Measurements from ENCODE around the gene HJURP. TPM values are rescaled to one million over a fixed set of nuclear protein-coding genes. Genes with fewer than 3 reads are reported as not detected.

HJURP gene
- total and polyA plus RNA-seq, 9 of the 15 experiments (the other 6 are each of a cell fraction or from before 2014, with no cell fraction given): 13.8 to 102 (median 28.3) TPM

DNA sequence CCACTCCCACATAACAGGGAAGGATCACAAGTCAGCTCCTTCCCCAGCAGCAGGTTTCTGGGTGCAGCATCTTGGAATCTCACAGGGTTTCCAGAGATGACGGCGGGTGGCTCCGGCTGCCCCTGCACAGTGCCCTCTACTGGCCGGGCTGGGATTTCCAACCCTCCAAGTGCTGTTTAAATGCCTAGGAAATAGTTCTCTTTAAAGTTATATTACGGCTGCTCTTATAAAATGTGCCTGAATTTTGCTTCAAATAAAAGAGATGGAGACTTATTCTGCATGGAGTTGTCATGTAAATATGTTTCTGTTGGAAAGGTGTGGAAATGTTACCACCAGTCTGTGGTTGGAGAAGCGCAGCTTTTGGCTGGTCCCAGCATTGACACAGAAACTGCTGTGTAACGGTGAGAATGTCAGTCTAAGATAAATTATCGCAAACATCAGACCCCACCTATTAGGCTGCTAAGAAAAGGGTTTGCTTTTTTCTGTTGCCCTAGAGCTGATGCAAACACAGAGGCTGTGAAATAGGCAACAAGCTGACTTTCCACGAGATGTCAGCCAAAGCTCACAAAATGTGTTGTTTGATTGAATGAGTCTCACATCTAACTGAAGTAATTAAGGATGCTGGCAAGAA is 3.3 kb upstream of the HJURP start (continued):
- TF ChIP-seq, protein P1, sequence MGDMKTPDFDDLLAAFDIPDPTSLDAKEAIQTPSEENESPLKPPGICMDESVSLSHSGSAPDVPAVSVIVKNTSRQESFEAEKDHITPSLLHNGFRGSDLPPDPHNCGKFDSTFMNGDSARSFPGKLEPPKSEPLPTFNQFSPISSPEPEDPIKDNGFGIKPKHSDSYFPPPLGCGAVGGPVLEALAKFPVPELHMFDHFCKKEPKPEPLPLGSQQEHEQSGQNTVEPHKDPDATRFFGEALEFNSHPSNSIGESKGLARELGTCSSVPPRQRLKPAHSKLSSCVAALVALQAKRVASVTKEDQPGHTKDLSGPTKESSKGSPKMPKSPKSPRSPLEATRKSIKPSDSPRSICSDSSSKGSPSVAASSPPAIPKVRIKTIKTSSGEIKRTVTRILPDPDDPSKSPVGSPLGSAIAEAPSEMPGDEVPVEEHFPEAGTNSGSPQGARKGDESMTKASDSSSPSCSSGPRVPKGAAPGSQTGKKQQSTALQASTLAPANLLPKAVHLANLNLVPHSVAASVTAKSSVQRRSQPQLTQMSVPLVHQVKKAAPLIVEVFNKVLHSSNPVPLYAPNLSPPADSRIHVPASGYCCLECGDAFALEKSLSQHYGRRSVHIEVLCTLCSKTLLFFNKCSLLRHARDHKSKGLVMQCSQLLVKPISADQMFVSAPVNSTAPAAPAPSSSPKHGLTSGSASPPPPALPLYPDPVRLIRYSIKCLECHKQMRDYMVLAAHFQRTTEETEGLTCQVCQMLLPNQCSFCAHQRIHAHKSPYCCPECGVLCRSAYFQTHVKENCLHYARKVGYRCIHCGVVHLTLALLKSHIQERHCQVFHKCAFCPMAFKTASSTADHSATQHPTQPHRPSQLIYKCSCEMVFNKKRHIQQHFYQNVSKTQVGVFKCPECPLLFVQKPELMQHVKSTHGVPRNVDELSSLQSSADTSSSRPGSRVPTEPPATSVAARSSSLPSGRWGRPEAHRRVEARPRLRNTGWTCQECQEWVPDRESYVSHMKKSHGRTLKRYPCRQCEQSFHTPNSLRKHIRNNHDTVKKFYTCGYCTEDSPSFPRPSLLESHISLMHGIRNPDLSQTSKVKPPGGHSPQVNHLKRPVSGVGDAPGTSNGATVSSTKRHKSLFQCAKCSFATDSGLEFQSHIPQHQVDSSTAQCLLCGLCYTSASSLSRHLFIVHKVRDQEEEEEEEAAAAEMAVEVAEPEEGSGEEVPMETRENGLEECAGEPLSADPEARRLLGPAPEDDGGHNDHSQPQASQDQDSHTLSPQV (IDR thresholded peaks at IDR 0.05): 0 out of 2 replicates have a peak, but pooled peaks have one; percentile 49
- TF ChIP-seq, protein P2, sequence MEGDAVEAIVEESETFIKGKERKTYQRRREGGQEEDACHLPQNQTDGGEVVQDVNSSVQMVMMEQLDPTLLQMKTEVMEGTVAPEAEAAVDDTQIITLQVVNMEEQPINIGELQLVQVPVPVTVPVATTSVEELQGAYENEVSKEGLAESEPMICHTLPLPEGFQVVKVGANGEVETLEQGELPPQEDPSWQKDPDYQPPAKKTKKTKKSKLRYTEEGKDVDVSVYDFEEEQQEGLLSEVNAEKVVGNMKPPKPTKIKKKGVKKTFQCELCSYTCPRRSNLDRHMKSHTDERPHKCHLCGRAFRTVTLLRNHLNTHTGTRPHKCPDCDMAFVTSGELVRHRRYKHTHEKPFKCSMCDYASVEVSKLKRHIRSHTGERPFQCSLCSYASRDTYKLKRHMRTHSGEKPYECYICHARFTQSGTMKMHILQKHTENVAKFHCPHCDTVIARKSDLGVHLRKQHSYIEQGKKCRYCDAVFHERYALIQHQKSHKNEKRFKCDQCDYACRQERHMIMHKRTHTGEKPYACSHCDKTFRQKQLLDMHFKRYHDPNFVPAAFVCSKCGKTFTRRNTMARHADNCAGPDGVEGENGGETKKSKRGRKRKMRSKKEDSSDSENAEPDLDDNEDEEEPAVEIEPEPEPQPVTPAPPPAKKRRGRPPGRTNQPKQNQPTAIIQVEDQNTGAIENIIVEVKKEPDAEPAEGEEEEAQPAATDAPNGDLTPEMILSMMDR (IDR thresholded peaks at IDR 0.05 in 2 of 3, conservative IDR thresholded peaks at IDR 0.05 in 1 of 3; ENCODE audit: insufficient read depth in 2 of 3, low read depth in 1 of 3, low read length in 3 of 3): peak; percentile 79 to 88 (median 83)
- TF ChIP-seq, protein P3, sequence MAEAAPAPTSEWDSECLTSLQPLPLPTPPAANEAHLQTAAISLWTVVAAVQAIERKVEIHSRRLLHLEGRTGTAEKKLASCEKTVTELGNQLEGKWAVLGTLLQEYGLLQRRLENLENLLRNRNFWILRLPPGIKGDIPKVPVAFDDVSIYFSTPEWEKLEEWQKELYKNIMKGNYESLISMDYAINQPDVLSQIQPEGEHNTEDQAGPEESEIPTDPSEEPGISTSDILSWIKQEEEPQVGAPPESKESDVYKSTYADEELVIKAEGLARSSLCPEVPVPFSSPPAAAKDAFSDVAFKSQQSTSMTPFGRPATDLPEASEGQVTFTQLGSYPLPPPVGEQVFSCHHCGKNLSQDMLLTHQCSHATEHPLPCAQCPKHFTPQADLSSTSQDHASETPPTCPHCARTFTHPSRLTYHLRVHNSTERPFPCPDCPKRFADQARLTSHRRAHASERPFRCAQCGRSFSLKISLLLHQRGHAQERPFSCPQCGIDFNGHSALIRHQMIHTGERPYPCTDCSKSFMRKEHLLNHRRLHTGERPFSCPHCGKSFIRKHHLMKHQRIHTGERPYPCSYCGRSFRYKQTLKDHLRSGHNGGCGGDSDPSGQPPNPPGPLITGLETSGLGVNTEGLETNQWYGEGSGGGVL (CRISPR knock-in tag; IDR thresholded peaks at IDR 0.05): no peak
- TF ChIP-seq, protein P4, sequence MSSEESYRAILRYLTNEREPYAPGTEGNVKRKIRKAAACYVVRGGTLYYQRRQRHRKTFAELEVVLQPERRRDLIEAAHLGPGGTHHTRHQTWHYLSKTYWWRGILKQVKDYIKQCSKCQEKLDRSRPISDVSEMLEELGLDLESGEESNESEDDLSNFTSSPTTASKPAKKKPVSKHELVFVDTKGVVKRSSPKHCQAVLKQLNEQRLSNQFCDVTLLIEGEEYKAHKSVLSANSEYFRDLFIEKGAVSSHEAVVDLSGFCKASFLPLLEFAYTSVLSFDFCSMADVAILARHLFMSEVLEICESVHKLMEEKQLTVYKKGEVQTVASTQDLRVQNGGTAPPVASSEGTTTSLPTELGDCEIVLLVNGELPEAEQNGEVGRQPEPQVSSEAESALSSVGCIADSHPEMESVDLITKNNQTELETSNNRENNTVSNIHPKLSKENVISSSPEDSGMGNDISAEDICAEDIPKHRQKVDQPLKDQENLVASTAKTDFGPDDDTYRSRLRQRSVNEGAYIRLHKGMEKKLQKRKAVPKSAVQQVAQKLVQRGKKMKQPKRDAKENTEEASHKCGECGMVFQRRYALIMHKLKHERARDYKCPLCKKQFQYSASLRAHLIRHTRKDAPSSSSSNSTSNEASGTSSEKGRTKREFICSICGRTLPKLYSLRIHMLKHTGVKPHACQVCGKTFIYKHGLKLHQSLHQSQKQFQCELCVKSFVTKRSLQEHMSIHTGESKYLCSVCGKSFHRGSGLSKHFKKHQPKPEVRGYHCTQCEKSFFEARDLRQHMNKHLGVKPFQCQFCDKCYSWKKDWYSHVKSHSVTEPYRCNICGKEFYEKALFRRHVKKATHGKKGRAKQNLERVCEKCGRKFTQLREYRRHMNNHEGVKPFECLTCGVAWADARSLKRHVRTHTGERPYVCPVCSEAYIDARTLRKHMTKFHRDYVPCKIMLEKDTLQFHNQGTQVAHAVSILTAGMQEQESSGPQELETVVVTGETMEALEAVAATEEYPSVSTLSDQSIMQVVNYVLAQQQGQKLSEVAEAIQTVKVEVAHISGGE (CRISPR knock-in tag; IDR thresholded peaks at IDR 0.05): no peak
- TF ChIP-seq KLF16 (IDR thresholded peaks at IDR 0.05) (peak; percentile 4; the same call in 1 of the 2 replicates), NFIX (CRISPR knock-in tag; IDR thresholded peaks at IDR 0.05; ENCODE audit: low read depth) (no peak), FOXM1 (IDR thresholded peaks at IDR 0.05; ENCODE audit: low read depth) (peak; percentile 40; the same call in 1 of the 2 replicates), FOXM1 (CRISPR knock-in tag; IDR thresholded peaks at IDR 0.05; ENCODE audit: low read depth) (no peak), CREM (IDR thresholded peaks at IDR 0.05; ENCODE audit: low read depth) (no peak)
- TF ChIP-seq, protein P5, sequence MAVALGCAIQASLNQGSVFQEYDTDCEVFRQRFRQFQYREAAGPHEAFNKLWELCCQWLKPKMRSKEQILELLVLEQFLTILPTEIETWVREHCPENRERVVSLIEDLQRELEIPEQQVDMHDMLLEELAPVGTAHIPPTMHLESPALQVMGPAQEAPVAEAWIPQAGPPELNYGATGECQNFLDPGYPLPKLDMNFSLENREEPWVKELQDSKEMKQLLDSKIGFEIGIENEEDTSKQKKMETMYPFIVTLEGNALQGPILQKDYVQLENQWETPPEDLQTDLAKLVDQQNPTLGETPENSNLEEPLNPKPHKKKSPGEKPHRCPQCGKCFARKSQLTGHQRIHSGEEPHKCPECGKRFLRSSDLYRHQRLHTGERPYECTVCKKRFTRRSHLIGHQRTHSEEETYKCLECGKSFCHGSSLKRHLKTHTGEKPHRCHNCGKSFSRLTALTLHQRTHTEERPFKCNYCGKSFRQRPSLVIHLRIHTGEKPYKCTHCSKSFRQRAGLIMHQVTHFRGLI (CRISPR knock-in tag; IDR thresholded peaks at IDR 0.05): no peak
- TF ChIP-seq, protein P6, sequence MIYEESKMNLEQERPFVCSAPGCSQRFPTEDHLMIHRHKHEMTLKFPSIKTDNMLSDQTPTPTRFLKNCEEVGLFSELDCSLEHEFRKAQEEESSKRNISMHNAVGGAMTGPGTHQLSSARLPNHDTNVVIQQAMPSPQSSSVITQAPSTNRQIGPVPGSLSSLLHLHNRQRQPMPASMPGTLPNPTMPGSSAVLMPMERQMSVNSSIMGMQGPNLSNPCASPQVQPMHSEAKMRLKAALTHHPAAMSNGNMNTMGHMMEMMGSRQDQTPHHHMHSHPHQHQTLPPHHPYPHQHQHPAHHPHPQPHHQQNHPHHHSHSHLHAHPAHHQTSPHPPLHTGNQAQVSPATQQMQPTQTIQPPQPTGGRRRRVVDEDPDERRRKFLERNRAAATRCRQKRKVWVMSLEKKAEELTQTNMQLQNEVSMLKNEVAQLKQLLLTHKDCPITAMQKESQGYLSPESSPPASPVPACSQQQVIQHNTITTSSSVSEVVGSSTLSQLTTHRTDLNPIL (CRISPR knock-in tag; IDR thresholded peaks at IDR 0.05): no peak

Data from K562 (cell line).